ENCODE results near the gene SCUBE2.

GRCh38 chr11:9020916-9021315, 70.5 kb downstream of the SCUBE2 start:
- TF ChIP-seq EZH2 (IDR thresholded peaks at IDR 0.05; ENCODE audit: low read length, missing control alignments) (no peak), CTCF (conservative IDR thresholded peaks at IDR 0.05 in 1 of 2, IDR thresholded peaks at IDR 0.05 in 1 of 2; ENCODE audit: low read depth in 1 of 2, low read length in 2 of 2) (no peak)
